Left ventricle myocardium superior (tissue), 1 donor: ENCODE results near the gene CLINT1. TPM values are rescaled to one million over a fixed set of nuclear protein-coding genes. Genes with fewer than 3 reads are reported as not detected.

Source experiments
- ATAC-seq: fragments of 200-7000 bp; cut with Tn5 transposase; one replicate; pipeline ENCODE4 v1.9.1; 2020; ENCODE audit warnings: mild to moderate bottlenecking, moderate library complexity
- DNase-seq: peaks from one replicate; pipeline ENCODE4 v3.0.0-alpha.2; 2020
- intact Hi-C: fragments of 100-400 bp; cut with micrococcal nuclease; formaldehyde crosslinking; loops from one replicate; pipeline ENCODE4 v1.11.0; 2022
- total RNA-seq: library from RNA; stranded (reverse); fragmentation: NEBNext Ultra II Directional; extraction: Animal tissue kit (Norgen Biotek cat#: 25700); gene quantifications from one replicate; pipeline ENCODE4 v1.2.1, GENCODE V29; 2021
- donor health status: DM: no; HTN: yes; CAD: no; lungs with severe emphysema.

The CLINT1 gene
- total RNA-seq, 1 donor from 2014 or later: 51.9 TPM

DNA sequence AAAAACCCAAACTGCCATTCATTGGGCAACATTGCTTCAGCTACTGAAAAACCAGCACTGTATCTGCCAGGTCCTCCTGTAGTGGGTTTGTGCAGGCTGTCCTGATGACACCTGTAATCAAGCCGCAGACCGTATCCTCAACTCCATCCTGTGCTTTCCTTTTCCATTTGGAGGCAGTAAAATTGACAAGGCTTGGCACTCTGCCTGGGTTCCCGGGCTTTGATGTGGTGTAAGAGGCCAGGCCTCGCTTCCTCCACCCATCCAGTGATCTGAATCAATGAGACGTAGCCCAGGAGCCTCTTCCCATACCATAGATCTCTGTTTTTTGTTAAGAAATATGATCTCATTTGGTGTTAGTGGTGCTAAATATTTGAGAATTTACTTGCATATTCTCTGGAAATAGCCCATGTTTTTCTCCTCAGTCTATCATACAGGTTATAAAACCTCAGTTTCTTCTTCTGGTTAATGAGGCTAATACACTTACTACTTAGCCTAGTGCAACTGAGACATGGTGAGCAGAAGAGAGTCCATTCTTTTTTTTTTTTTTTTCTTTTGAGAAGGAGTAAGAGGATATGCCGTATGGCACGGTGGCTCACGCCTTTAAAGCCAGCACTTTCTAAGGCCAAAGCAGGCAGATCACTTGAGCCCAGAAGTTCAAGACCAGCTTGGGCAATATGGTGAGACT, 80.7 kb downstream of the CLINT1 start:
- no peak for ATAC-seq
- DNase-seq: no peak
- intact Hi-C loops: no loop called here

DNA sequence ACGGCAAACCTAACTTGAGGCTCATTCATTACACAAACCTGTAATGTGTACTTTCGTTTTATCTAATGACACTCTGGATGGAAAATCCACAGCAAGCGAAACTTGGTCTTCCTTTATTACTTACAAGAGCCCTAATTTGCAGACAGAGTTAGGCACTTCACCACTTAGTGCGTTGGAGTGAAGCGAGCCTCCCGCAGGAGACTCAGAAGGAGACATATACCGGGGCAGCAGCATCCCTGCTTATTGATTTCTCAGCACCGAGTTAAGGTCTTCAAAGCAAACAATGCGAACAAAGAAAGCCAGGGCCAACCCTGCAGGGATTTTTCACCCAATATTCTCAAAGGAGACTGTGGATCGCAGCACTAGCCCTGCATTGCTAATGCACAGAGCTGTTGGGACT, 86.8 kb downstream of the CLINT1 start:
- intact Hi-C loops: no loop called here
- DNase-seq (no peak), ATAC-seq (no peak)

DNA sequence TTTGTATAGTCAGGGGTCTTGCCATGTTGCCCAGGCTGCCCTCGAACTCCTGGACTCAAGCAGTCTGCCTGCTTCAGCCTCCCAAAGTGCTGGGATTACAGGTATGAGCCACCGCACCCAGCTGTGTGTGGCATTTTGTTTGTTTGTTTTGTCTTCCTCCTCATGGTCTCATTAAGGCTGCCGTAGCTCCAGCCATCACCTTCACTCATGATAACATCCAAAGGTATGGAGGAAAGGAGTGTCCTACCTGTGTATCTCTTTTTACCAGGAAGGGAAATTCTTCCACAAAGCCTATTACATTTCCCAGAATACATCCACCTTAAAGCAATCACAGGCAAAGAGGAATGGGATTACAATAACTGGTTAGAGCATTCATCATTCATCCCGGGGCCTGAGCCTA, 88.3 kb downstream of the CLINT1 start:
- ATAC-seq (no peak), DNase-seq (no peak)
- intact Hi-C loops: no loop called here

DNA sequence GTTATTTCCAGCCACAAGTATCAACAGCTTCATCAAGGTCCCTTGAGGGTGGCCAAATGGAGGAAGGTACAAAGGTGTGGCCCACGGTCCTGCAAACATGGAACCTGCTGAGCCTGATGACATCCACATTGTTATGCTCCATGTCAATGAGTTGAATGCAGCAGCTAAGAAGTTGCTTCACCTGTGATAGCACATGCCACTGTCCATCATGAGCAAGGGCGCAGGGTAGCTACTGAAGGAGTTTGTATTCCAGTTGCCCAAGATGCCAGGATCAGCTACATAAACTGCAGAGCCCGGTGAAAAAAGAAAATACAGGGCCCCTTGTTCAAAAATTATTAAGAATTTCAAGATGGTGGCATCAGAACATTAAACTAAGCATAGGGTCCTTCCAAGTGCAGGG, 91.3 kb downstream of the CLINT1 start:
- intact Hi-C loops: no loop called here
- ATAC-seq (no peak), DNase-seq (no peak)

GRCh38 chr5:157766902-157767301, 92.0 kb downstream of the CLINT1 start:
- DNase-seq: no peak
- intact Hi-C loops: no loop called here
- ATAC-seq: peak; percentile 32

DNA sequence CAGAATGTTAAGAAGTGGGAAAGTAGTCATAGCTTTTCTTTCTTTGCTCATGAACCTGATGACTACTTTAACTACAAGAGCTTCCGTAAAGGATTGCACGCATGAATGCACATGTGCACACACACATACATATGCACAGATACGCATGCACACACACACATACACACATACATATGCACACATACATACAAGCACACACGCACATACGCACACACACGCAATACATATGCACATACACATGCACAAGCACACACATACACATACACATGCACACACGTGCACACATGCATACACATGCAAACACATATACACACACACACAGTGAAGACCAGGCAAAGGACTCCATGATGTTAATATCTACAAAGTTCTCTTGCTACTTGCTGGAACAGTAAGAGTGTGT, 92.5 kb downstream of the CLINT1 start:
- ATAC-seq (no peak), DNase-seq (no peak)
- intact Hi-C loops: no loop called here

GRCh38 chr5:157764531-157764930, 94.4 kb downstream of the CLINT1 start:
- no peak for DNase-seq
- ATAC-seq: no peak

GRCh38 chr5:157761690-157762621, 97.0 kb downstream of the CLINT1 start:
- intact Hi-C loops: no loop called here
- ATAC-seq: peak; percentile 84
- DNase-seq: no peak

More at GRCh38 chr5:157764531-157764930, 94.4 kb downstream of the CLINT1 start:
- intact Hi-C loops: no loop called here

GRCh38 chr5:157758706-157759105, 100.2 kb downstream of the CLINT1 start:
- intact Hi-C loops: no loop called here
- DNase-seq (no peak), ATAC-seq (no peak)

DNA sequence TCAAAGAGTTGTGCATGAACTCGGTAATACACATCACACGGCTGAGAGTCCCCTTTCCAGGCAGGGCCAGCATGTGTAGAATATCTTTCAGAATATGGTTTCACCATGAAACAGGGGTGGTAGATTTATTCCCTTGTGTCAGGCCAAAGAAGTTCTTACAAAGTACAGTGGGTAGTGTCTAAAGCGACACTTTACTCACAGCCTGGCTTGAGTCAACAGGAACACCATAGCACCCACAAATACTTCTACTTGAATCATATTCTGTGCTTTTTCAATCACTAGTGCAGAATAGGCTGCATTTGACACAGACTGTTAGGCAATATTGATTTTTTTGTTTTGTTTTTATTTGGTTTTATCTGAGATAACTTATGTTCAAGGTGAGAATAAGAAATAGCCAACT, 102.8 kb downstream of the CLINT1 start:
- DNase-seq (no peak), ATAC-seq (no peak)
- intact Hi-C loops: no loop called here

DNA sequence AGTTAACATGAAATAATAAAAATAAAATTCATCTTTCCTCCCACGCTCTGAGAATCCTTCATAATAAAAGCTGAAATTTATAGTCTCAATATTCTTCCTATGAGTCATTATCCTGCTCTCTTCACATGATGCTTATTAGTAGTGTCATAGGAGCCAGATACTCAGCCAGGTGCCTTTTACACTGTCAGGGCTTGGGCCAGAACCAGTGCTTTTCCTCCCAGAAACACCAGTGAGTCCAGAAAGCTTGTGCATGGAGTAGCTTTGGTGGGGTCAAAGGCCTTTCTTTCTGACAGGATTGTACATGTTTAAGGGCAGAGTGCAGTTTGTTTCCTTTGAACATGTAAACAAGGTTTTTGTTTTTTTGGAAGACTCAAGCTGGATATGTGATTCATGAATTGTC, 108.6 kb downstream of the CLINT1 start:
- DNase-seq: no peak
- intact Hi-C loops: no loop called here
- ATAC-seq: no peak

- ATAC-seq (no peak), DNase-seq (no peak)
- intact Hi-C loops: no loop called here
These were observed 109.5 kb downstream of the CLINT1 start for GRCh38 chr5:157749462-157749799.

GRCh38 chr5:157748760-157749461, 110.0 kb downstream of the CLINT1 start:
- intact Hi-C loops: no loop called here
- ATAC-seq (no peak), DNase-seq (no peak)

DNA sequence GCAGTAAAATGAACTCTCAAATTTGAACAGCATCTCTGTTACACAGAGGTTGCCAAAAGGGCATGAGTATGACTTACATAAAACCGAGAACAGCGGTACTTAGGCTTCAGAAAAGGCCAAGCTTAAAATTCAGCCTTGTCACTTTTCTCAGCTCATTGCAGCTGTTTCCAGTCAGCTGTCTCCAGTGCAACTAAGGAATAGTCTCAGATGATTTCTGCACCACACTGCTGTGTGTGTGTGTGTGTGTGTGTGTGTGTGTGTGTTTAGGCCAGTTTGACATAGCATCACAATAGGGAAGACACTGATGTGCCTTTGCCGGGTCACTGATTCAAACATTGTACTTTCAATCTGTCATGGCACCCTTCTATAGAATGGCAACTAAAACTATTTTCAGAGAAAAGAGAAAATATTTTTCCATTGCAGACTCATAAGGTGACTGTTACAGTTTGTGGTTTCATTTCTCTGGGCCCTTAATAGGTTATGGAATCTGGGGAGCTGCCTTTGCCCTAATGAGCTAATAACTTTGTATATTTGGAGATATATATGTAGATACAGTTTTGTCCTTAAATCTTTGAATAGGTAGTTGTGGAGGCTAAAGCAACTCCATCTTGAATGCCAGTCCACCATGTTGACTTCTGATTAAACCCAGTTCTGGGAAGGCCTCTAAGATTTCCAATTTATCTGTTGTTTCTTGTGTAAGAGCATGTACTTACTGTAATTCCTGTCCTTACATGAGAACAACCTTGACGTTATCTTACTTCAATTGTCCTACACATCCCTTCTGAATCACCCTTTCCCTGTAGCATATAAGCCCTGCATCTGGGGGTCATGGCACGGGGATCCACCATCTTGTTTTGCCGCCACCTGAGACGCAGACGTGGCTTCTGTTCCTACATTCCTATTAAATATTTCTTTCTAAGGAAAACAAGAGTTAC, 110.9 kb downstream of the CLINT1 start:
- intact Hi-C loops: no loop called here

DNA sequence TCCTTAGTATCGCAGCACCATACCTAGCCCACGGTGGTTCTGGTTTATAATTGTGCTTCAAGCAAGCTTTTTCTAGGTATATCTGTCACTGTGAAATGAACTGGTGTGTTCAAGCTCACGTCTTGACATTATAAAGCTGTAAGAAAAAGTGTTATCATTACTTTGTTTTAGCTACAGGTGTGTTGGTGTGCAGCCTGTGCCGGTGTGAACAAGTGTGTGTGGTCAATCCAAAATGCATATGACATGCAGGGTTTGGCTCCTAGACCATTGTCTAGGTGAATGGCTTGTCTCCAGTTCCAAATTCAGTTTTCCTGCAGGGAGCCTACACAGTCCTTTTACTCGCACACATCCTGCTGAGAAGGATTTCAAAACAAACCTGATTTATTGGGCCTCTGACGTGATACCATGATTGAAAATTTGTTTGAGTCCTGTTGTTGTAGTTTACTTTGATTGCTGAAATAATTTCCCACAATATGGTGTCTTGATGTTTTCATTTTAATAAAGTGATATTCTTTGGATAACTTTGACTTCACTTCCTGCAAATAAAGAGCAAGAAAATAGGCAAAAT, 111.7 kb downstream of the CLINT1 start:
- ATAC-seq: no peak

More for the DNA sequence above, 110.9 kb downstream of the CLINT1 start:
- no peak for ATAC-seq
- DNase-seq: no peak

DNA sequence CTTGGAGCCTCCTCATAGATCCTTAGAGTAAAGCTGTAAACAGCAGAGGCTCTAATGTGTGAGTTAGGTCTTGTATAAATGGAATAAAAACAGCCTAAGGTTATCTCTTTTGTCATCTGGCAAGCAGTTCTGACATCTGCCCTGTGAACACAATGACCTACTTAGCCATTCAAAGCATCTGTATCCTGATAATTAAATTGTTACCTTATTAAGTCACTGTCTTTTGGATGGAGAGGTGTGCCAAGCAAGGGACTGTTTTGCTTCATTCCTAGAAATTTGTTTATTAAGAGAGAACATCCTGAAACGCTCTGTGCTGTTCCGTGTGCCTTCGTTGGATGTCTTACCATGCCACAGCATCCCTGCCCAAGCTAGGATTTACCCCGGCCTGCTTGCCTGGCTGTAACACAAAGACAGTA, 113.9 kb downstream of the CLINT1 start:
- DNase-seq: no peak
- intact Hi-C loops: no loop called here
- ATAC-seq: no peak

More for the DNA sequence above, 111.7 kb downstream of the CLINT1 start:
- no peak for DNase-seq
- intact Hi-C loops: no loop called here

DNA sequence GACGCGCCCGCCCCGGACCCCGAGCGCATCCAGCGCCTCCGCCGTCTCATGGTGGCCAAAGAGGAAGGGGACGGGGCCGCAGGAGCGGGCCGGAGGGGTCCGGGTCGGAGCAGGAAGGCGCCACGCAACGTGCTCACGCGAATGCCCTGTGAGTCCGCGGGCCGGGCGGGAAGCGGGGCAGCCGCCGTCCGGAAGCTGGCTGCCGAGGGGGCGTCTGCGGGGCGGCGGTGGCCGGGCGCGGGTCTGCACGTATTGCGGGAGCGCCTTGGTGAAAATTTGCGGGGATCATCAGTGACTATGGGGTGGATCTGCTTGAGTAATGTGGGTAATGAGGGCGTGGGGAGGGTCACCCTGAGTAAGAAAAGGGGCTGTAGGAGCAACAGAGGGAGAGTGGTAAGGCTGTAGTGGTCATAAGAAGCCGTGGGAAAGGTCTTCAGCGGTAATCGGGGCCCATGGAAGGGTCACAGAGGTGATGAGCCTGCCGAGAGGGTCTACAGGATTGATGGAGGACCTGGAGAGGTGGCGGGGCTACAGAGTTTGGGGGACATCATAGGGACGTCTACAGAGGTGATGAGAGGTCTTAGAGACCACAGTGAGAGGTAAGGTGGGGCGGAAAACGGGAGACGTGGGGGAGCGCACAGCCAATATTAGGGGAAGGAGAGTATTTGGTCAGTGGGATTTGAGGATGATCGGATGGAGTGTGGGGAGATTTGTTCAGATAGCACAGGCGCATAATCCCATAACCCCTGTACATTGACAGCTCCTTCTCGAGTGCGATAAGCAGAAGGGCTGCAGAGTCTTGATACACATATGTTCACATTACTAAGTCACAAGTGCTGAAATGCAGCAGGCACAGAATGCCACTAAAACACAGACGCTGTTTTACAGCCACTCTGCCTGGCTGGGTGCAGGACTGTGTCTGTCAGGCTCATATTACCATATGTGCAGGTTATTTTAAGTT, 114.6 kb downstream of the CLINT1 start:
- DNase-seq (peak; percentile 52), ATAC-seq (peak; percentile 3)
- intact Hi-C loops: no loop called here
